ENCODE data around the gene BCKDHA. TPM values are rescaled to one million over a fixed set of nuclear protein-coding genes. Genes with fewer than 3 reads are reported as not detected.
A peak's percentile ranks its signal among the peaks of the same experiment; 100 is the strongest.

Gene BCKDHA
- total and polyA plus RNA-seq, 8 donors: 9.3 to 34.2 (median 22.1) TPM

GRCh38 chr19:41372501-41372900, 25.1 kb upstream of the BCKDHA start:
- Histone ChIP-seq H3K27me3 (no peaks in the 10 kb centered on the region), H3K4me1 (peaks cover 11 to 24% (median 22%) of the 10 kb centered on the region in 3 donors), H3K36me3 (no peaks in the 10 kb centered on the region), H3K9me3 (no peaks in the 10 kb centered on the region), H3K27ac (no peak overlapping the region), H3K4me3 (no peak overlapping the region)
- ATAC-seq (no peak), FAIRE-seq (no peak), DNase-seq (no peak)
- no peak for TF ChIP-seq CTCF (IDR thresholded peaks at IDR 0.05)
- intact Hi-C loops (cut with DNase I): no loop called here
- WGBS, 2 donors: 51 to 54% methylated on average over 2 of the region's 2 CpGs

GRCh38 chr19:41373993-41374392, 23.6 kb upstream of the BCKDHA start:
- FAIRE-seq (peak; percentile 39), DNase-seq (peak; percentile 68 to 96 (median 90)), ATAC-seq (peak; percentile 57 to 83 (median 75))
- H3K36me3 ChIP-seq: no peaks in the 10 kb centered on the region
- H3K27me3 ChIP-seq: no peaks in the 10 kb centered on the region
- no peaks in the 10 kb centered on the region for H3K9me3 ChIP-seq
- H3K4me1 ChIP-seq: peaks cover 11 to 13% (median 13%) of the 10 kb centered on the region in 3 donors
- TF ChIP-seq CTCF (IDR thresholded peaks at IDR 0.05): no peak
- H3K27ac ChIP-seq: peak overlapping the region in 3 of 4 donors; percentile 22 to 45 (median 37)
- no peak overlapping the region for H3K4me3 ChIP-seq
- WGBS, 2 donors: 4 to 8% methylated on average over 12 of the region's 12 CpGs
- intact Hi-C loops (cut with DNase I): no loop called here

GRCh38 chr19:41376241-41376997, 21.2 kb upstream of the BCKDHA start, which contains the start of gene TMEM91:
Gene TMEM91 (plus strand): TSS chr19:41376533. CDS start chr19:41378310, 1,777 bp downstream.
- Histone ChIP-seq H3K27me3 (no peaks in the 10 kb centered on the region), H3K4me1 (peaks cover 11 to 13% (median 13%) of the 10 kb centered on the region in 3 donors), H3K4me3 (peak within 1 kb of the TSS; percentile 45 to 65 (median 56)), H3K36me3 (no peaks in the 10 kb centered on the region), H3K9me3 (no peaks in the 10 kb centered on the region), H3K27ac (peak within 1 kb of the TSS; percentile 27 to 76 (median 54))
- intact Hi-C loops (cut with DNase I): no loop called here
- no peak for TF ChIP-seq CTCF (IDR thresholded peaks at IDR 0.05)
- peak in 4 of 6 donors; percentile 36 to 79 (median 48) for DNase-seq
- WGBS, 2 donors: 2% methylated on average over 45 to 47 of the region's 47 CpGs
- ATAC-seq: peak; percentile 62 to 78 (median 65)
- no peak for FAIRE-seq

GRCh38 chr19:41376998-41377365, 20.6 kb upstream of the BCKDHA start:
- DNase-seq: no peak
- no peak for TF ChIP-seq CTCF (IDR thresholded peaks at IDR 0.05)
- Histone ChIP-seq H3K27ac (peak overlapping the region; percentile 27 to 76 (median 54)), H3K4me3 (peak overlapping the region in 3 of 4 donors; percentile 45 to 62 (median 49)), H3K4me1 (peaks cover 11 to 13% (median 13%) of the 10 kb centered on the region in 3 donors), H3K9me3 (no peaks in the 10 kb centered on the region), H3K27me3 (no peaks in the 10 kb centered on the region), H3K36me3 (no peaks in the 10 kb centered on the region)
- ATAC-seq: peak; percentile 19 to 44 (median 26)
- intact Hi-C loops (cut with DNase I): no loop called here
- no peak for FAIRE-seq
- 44 to 46% methylated on average over 8 of the region's 8 CpGs for WGBS, 2 donors
